ENCODE measurements around the gene NCOR2. TPM values are rescaled to one million over a fixed set of nuclear protein-coding genes. Genes with fewer than 3 reads are reported as not detected.

Gene NCOR2
- total RNA-seq, 1 donor from 2014 or later, result 143 TPM

GRCh38 chr12:124611559-124612409 is 44.4 kb upstream of the NCOR2 start:
- Mint-ChIP-seq H3K9me3 (no peaks in the 10 kb centered on the region), H3K27me3 (ENCODE audit: low read depth) (peaks cover 2% of the 10 kb centered on the region), H3K4me3 (no peak overlapping the region), H3K36me3 (ENCODE audit: low read depth) (no peaks in the 10 kb centered on the region), H3K4me1 (peaks cover 10% of the 10 kb centered on the region), H3K27ac (ENCODE audit: unreplicated experiment) (no peak overlapping the region)
- no peak for TF ChIP-seq CTCF (conservative IDR thresholded peaks at IDR 0.05)
- no peak for DNase-seq (ENCODE audit: low read depth, low spot score)

GRCh38 chr12:124610629-124611558 is 43.5 kb upstream of the NCOR2 start:
- no peak overlapping the region for H3K4me3 Mint-ChIP-seq
- peaks cover 2% of the 10 kb centered on the region for H3K27me3 Mint-ChIP-seq (ENCODE audit: low read depth)
- H3K9me3 Mint-ChIP-seq, result no peaks in the 10 kb centered on the region
- H3K27ac Mint-ChIP-seq (ENCODE audit: unreplicated experiment), result no peak overlapping the region
- no peaks in the 10 kb centered on the region for H3K36me3 Mint-ChIP-seq (ENCODE audit: low read depth)
- peaks cover 10% of the 10 kb centered on the region for H3K4me1 Mint-ChIP-seq
- DNase-seq (ENCODE audit: low read depth, low spot score), result no peak
- no peak for TF ChIP-seq CTCF (conservative IDR thresholded peaks at IDR 0.05)

DNA sequence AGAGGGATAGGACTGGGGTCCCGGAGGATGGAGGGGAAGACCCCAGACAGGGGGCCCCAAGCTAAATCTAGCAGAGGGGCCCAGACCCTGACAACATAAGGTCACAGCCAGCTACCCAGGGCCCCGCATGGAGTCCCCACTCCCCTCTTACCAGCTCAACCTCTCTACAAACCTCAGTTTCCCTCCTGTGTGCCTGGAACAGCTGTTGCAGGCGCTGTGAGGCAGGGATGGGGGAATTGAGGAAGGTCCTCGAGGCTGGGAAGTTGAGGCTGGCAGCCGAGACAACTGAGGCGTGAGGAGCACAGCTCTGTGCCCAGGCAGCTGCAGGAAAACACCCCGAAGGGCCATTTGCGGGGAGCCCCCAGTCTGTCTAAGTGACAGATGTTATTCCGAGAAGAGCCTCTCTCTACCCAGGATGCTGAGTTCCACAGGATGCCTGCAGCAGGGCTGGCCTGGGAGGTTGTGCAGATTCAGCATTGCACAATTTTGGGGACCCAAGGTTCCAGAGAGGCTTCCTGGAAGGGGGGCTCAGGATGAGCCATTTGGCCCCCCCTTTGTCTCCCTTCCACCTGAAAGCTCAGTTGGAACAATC is 42.7 kb upstream of the NCOR2 start:
- Mint-ChIP-seq H3K27ac (ENCODE audit: unreplicated experiment) (no peak overlapping the region), H3K4me1 (peaks cover 15% of the 10 kb centered on the region), H3K9me3 (no peaks in the 10 kb centered on the region), H3K4me3 (no peak overlapping the region), H3K36me3 (ENCODE audit: low read depth) (no peaks in the 10 kb centered on the region), H3K27me3 (ENCODE audit: low read depth) (peaks cover 2% of the 10 kb centered on the region)
- TF ChIP-seq CTCF (conservative IDR thresholded peaks at IDR 0.05), result no peak
- DNase-seq (ENCODE audit: low read depth, low spot score), result no peak

- peaks cover 2% of the 10 kb centered on the region for H3K27me3 Mint-ChIP-seq (ENCODE audit: low read depth)
- no peaks in the 10 kb centered on the region for H3K9me3 Mint-ChIP-seq
- H3K4me1 Mint-ChIP-seq, result peaks cover 20% of the 10 kb centered on the region
- no peak for TF ChIP-seq CTCF (conservative IDR thresholded peaks at IDR 0.05)
- no peaks in the 10 kb centered on the region for H3K36me3 Mint-ChIP-seq (ENCODE audit: low read depth)
- no peak overlapping the region for H3K27ac Mint-ChIP-seq (ENCODE audit: unreplicated experiment)
- H3K4me3 Mint-ChIP-seq, result no peak overlapping the region
- DNase-seq (ENCODE audit: low read depth, low spot score), result no peak
Observed at GRCh38 chr12:124609041-124609989, 41.9 kb upstream of the NCOR2 start.

All from neural crest cell (in vitro differentiated cells).